ENCODE data around the gene IL12RB1. TPM values are rescaled to one million over a fixed set of nuclear protein-coding genes. Genes with fewer than 3 reads are reported as not detected.
"Not testable (repeated sequence)": the region's sequence is repeated elsewhere in the genome, so short reads cannot be mapped to it uniquely, and the experiment has no call there.

IL12RB1 gene
- total RNA-seq, 2 experiments from 2014 or later, result 75.2 to 78.6 TPM

DNA sequence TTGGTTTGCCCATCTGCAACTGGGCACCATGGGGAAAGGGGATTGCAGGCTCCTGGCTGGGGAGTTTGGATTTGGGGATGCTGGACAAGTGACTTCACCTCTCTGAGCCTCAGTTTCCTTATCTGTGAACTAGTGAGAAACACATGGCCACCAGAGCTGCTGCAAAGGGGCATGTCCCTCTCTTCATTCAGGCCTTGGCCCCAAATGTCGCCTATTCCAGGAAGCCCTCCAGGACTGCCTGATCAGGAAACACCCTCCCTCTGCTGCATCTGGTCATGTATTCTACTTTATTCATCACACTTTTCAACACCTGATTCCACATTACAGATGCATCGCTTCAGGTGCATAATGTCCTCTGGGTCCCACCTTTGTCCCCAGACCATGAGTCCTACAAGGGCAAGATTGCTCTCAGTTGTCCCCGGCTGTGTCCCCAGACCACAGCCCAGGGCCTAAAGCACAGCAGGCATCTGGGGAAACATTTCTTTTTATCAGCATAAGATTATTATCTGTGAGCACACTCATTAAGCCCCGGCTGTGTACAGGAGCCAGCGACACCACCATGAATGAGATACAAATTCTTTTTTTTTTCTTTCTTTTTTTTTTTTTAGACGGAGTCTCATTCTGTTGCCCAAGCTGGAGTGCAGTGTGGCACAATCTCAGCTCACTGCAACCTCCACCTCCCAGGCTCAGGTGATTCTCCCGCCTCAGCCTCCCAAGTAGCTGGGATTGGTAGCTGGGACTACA, 41.3 kb downstream of the IL12RB1 start:
- ChIA-PET POLR2A (interaction anchor here (0.6 to 2.3 kb wide), 9 partner anchors 10 to 304 kb away, joined by 3 to 30 read pairs (median 6); partner anchors contain the start of genes ARRDC2 and JUND), CTCF (interaction anchor here (0.7 to 4.3 kb wide), 13 partner anchors 12 to 283 kb away, joined by 3 to 44 read pairs (median 5); partner anchors contain the start of gene ARRDC2)
- Mint-ChIP-seq H3K36me3 (ENCODE audit: low read depth) (peaks cover 3% of the 10 kb centered on the region), H3K27ac (peak overlapping the region; percentile 88), H3K4me3 (peak overlapping the region; percentile 58), H3K4me1 (ENCODE audit: low read depth) (peaks cover 40% of the 10 kb centered on the region), H3K27me3 (ENCODE audit: low read depth) (peaks cover 7% of the 10 kb centered on the region), H3K9me3 (ENCODE audit: insufficient read depth) (no peaks in the 10 kb centered on the region)
- ATAC-seq (peak; percentile 6), DNase-seq (no peak)

DNA sequence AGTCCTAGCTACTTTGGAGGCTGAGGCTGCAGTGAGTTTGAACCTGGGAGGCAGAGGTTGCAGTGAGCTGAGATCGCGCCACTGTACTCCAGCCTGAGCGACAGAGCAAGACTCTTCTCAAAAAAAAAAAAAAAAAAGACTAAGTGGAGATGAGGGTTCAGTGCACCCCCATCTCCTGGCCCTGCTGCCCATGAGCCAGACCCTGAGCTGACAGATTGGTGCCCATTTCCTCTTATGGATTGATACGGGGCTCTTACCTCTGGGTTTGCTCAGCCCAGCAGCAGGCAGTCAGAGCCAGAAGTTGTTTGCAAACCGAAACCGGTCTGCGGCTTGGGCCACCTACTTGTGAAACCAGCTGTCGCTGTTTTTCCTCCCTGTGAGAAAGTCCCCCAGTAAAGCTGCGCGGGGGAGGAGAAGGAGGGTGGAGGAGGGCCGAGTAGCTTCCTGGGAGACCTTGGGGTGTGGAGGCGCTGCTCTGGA, 41.9 kb downstream of the IL12RB1 start:
- peak overlapping the region; percentile 58 for H3K4me3 Mint-ChIP-seq
- ChIA-PET CTCF (interaction anchor here (0.6 to 4.3 kb wide), 14 partner anchors 13 to 284 kb away, joined by 3 to 44 read pairs (median 4); partner anchors contain the start of gene ARRDC2), POLR2A (interaction anchor here (0.6 to 2.3 kb wide), 11 partner anchors 10 to 478 kb away, joined by 3 to 30 read pairs (median 5); partner anchors contain the start of genes ARRDC2 and JUND)
- H3K36me3 Mint-ChIP-seq (ENCODE audit: low read depth), result peaks cover 3% of the 10 kb centered on the region
- H3K9me3 Mint-ChIP-seq (ENCODE audit: insufficient read depth), result no peaks in the 10 kb centered on the region
- ATAC-seq (peak; percentile 98), DNase-seq (peak; percentile 96)
- peaks cover 10% of the 10 kb centered on the region for H3K27me3 Mint-ChIP-seq (ENCODE audit: low read depth)
- peaks cover 34% of the 10 kb centered on the region for H3K4me1 Mint-ChIP-seq (ENCODE audit: low read depth)
- peak overlapping the region; percentile 88 for H3K27ac Mint-ChIP-seq

DNA sequence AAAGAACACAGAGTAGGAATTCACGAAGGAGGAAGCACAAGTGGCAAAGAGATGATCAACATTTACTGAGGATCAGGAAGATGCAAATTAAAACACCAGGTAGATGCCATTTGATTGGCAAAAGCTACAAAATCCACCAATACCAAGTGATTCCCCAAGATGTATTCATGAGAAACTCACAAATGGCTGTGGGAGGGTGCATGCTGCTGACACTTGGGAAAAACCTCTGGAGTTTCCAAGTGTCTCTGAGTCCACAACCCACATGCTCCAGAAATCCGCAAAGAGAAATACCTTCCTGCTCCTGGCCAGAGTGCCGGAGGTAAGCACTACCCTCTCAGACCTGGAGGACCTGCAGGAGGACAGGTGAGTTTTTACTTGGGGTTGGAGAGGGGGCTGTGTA, 43.1 kb downstream of the IL12RB1 start:
- H3K4me3 Mint-ChIP-seq, result no peak overlapping the region
- peaks cover 3% of the 10 kb centered on the region for H3K36me3 Mint-ChIP-seq (ENCODE audit: low read depth)
- no peak for ATAC-seq
- DNase-seq, result no peak
- no peak overlapping the region for H3K27ac Mint-ChIP-seq
- no peaks in the 10 kb centered on the region for H3K9me3 Mint-ChIP-seq (ENCODE audit: insufficient read depth)
- peaks cover 33% of the 10 kb centered on the region for H3K4me1 Mint-ChIP-seq (ENCODE audit: low read depth)
- POLR2A ChIA-PET, result interaction anchor here (2.3 kb wide), 1 partner anchor 21 kb away, joined by 30 read pairs; no protein-coding TSS in a partner anchor
- peaks cover 10% of the 10 kb centered on the region for H3K27me3 Mint-ChIP-seq (ENCODE audit: low read depth)
- CTCF ChIA-PET, result interaction anchor here (2.1 to 4.3 kb wide), 4 partner anchors 14 to 43 kb away, joined by 9 to 44 read pairs (median 26); partner anchors contain the start of gene ARRDC2

DNA sequence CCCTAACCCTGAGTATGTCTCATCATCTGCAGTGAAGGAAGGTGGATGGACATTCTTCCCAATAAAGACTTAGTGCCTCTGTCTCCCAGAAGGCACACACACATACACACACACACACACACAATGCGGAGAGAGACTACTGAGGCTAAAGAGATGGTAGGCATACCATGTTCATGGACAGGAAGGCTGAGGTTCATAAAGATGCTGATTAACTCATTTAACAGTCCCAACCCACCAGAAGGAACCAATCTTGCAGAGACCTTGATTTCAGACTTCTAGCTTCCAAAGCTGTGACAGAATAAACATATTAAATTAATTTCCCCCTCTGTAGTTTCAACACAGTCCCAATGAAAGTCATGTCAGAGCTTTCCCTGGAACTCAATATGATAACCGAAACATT, 45.7 kb downstream of the IL12RB1 start:
- no peak for ATAC-seq
- no peak overlapping the region for H3K27ac Mint-ChIP-seq
- CTCF ChIA-PET, result interaction anchor here (1.3 to 1.4 kb wide), 2 partner anchors 18 to 95 kb away, joined by 3 read pairs; no protein-coding TSS in a partner anchor
- no peaks in the 10 kb centered on the region for H3K9me3 Mint-ChIP-seq (ENCODE audit: insufficient read depth)
- POLR2A ChIA-PET, result no interaction called here
- H3K4me1 Mint-ChIP-seq (ENCODE audit: low read depth), result peaks cover 28% of the 10 kb centered on the region
- DNase-seq, result no peak
- H3K36me3 Mint-ChIP-seq (ENCODE audit: low read depth), result peaks cover 3% of the 10 kb centered on the region
- H3K27me3 Mint-ChIP-seq (ENCODE audit: low read depth), result peaks cover 10% of the 10 kb centered on the region
- no peak overlapping the region for H3K4me3 Mint-ChIP-seq

DNA sequence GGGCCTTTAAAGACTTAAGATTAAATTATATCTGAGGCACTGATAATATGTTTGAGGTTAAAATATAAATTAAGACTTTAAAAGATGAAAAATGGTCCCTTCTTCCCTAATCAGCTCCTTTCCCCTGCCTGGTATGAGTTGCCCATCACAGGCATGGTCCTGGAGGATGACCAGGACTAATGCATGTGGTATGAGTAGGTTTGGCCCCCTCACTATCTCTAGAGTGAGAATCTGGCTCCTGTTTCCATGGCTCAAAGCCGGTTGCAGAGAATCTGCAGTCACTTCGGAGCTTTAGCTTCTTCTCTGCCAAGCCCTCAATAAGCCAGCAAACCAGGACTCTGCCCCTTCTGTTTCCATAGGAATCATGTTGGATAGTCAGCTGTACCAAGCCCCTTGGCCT, 54.6 kb downstream of the IL12RB1 start:
- CTCF ChIA-PET, result interaction anchor here (1.3 kb wide), 1 partner anchor 26 kb away, joined by 3 read pairs; no protein-coding TSS in a partner anchor
- H3K4me3 Mint-ChIP-seq; DNase-seq; POLR2A ChIA-PET; H3K36me3 Mint-ChIP-seq (ENCODE audit: low read depth); H3K27me3 Mint-ChIP-seq (ENCODE audit: low read depth); H3K9me3 Mint-ChIP-seq (ENCODE audit: insufficient read depth); H3K27ac Mint-ChIP-seq; ATAC-seq: not testable (repeated sequence)
- peaks cover 16% of the 10 kb centered on the region for H3K4me1 Mint-ChIP-seq (ENCODE audit: low read depth)

DNA sequence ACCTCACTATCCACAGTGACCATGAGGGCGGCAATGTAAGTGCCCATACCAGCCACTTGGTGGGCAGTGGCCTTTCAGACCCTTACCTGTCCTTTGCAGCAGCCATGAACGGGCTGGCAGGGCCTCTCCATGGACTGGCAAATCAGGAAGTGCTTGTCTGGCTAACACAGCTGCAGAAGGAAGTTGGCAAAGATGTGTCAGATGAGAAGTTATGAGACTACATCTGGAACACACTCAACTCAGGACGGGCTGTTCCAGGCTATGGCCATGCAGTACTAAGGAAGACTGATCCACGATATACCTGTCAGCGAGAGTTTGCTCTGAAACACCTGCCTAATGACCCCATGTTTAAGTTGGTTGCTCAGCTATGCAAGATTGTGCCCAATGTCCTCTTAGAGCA, 55.3 kb downstream of the IL12RB1 start:
- ATAC-seq; H3K4me3 Mint-ChIP-seq; H3K27me3 Mint-ChIP-seq (ENCODE audit: low read depth); DNase-seq; H3K9me3 Mint-ChIP-seq (ENCODE audit: insufficient read depth); H3K36me3 Mint-ChIP-seq (ENCODE audit: low read depth); H3K27ac Mint-ChIP-seq; POLR2A ChIA-PET: not testable (repeated sequence)
- CTCF ChIA-PET, result interaction anchor here (1.3 kb wide), 1 partner anchor 26 kb away, joined by 3 read pairs; no protein-coding TSS in a partner anchor
- H3K4me1 Mint-ChIP-seq (ENCODE audit: low read depth), result peaks cover 16% of the 10 kb centered on the region

DNA sequence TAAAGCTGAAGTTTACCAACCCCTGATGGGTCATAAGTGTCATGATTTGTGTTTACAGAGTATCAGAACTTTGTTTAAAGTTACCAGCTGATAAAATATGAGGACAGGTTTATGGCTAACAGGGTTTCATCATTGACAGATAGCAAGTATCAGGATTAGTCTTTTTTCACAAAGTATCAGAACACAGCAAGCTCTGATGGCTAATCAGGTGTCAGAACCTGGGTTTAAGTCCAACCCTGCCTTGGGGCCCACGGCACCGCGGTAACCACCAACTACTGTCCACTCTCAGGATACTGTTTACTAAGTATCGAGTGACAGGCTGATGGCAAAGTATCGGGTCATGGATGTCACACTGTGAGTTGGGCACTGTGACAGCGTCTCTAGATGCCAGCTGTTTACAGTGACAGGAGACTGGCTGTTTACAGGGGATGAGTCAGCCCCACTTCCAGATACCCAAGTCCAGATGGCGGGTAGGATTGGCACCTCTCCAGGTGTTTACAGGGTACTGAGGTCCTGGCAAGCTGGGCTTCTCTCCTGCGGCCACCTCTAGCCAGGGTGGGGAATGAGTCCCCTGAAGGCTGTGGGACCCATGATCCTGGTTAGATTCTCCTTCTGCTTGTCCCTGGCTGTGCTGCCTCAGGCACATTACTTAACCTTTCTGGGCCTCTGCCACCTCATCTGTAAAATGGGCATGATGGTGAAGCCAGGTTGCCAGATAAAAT, 57.0 kb downstream of the IL12RB1 start:
- Mint-ChIP-seq H3K27me3 (ENCODE audit: low read depth) (no peaks in the 10 kb centered on the region), H3K4me1 (ENCODE audit: low read depth) (peaks cover 12% of the 10 kb centered on the region), H3K36me3 (ENCODE audit: low read depth) (no peaks in the 10 kb centered on the region), H3K9me3 (ENCODE audit: insufficient read depth) (no peaks in the 10 kb centered on the region), H3K27ac (no peak overlapping the region), H3K4me3 (no peak overlapping the region)
- ATAC-seq, result no peak
- CTCF ChIA-PET, result interaction anchor here (1.5 to 2.0 kb wide), 3 partner anchors 15 to 29 kb away, joined by 3 to 7 read pairs (median 4); no protein-coding TSS in a partner anchor
- POLR2A ChIA-PET, result interaction anchor here (0.7 kb wide), 1 partner anchor 13 kb away, joined by 4 read pairs; no protein-coding TSS in a partner anchor
- no peak for DNase-seq

DNA sequence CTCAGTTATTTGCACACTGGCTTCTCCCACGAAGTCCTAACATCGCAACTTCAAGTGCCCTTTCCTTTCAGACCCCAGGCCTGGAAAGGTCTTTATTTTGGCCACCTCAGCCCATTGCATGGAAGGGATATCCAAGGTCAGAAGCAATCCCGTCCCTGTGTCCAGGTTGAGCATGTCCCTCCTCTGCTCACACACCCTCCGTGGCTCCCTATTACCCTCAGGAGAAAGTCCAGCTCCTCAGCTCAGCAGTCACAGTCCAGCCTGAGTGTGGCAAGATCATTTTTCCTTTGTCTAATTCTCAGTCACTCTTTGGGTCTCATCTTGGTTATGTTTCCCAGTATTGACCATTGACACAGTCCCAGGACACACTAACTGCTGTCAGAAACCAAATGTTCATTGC, 59.6 kb downstream of the IL12RB1 start:
- peaks cover 3% of the 10 kb centered on the region for H3K36me3 Mint-ChIP-seq (ENCODE audit: low read depth)
- H3K9me3 Mint-ChIP-seq (ENCODE audit: insufficient read depth), result no peaks in the 10 kb centered on the region
- no peak overlapping the region for H3K4me3 Mint-ChIP-seq
- ChIA-PET POLR2A (no interaction called here), CTCF (interaction anchor here (0.6 to 1.5 kb wide), 2 partner anchors 18 to 21 kb away, joined by 3 to 4 read pairs; no protein-coding TSS in a partner anchor)
- peaks cover 36% of the 10 kb centered on the region for H3K4me1 Mint-ChIP-seq (ENCODE audit: low read depth)
- DNase-seq (no peak), ATAC-seq (no peak)
- no peak overlapping the region for H3K27ac Mint-ChIP-seq
- H3K27me3 Mint-ChIP-seq (ENCODE audit: low read depth), result no peaks in the 10 kb centered on the region

DNA sequence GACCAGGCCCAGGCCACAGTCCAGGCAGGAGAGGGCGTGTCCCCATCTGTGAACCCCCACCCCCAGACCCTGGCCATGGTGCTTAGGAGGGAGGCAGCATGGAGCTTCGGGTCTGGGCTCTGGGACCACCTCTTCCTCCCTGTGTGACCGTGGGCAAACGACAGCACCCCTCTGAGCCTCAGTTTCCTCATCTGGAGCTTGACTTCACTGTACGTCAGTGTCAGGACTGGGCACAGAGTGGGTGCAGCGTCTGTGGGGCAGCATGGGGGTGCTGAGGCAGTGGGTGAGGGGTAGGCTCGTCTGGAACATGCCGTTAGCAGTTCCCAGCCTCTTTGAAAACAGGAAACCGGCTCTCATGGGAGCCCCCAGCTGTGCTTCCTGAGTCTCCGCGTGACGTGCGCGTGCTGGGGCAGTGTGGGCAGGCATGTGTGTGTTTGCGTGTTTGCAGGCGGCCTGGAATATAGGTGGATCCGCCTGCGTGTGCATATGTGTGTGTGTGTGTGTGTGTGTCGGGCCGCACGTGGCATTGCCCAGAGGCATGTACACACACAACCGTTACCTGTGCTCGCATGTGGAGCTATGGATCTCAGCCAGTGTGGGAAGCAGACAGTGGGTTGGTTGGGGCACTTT, 63.0 kb downstream of the IL12RB1 start:
- POLR2A ChIA-PET, result interaction anchor here (0.7 to 4.5 kb wide), 9 partner anchors 10 to 806 kb away, joined by 3 to 30 read pairs (median 4); partner anchors contain the start of genes ARRDC2 and JUND

DNA sequence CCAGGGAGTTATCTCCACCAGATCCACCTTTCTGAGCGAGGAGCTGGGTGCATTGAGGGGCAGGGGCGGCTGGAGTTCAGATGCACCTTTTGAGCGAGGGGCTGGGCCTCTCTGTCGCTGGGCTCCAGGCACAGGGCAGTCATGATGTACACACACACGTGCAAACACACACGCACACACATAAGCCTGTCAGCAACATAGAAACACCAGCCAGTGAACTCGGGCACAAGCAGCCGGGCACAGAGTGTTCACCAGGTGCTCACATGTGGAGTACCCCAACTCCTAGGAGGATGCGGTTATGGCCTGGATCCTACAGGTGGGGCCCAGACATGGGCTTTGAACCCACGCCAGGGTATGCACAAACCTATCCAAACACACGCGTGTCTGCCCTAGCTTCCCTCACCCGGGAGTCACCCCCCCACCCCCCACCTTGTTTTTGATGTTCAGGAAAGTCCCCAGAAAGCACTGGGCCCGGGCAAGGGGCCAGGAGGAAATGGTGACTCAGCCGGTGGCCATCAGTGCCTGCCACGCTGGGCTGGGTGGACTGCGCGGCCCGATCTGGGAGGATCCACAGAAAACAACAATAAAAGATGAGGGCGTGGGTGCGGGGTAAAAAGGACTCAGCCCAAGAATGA, 65.5 kb downstream of the IL12RB1 start:
- H3K27ac Mint-ChIP-seq, result peak overlapping the region; percentile 84
- peak; percentile 47 for DNase-seq
- no peak for ATAC-seq
- H3K9me3 Mint-ChIP-seq (ENCODE audit: insufficient read depth), result no peaks in the 10 kb centered on the region
- H3K4me1 Mint-ChIP-seq (ENCODE audit: low read depth), result peaks cover 67% of the 10 kb centered on the region
- ChIA-PET CTCF (interaction anchor here (3.7 to 4.4 kb wide), 2 partner anchors 23 to 37 kb away, joined by 20 to 21 read pairs; no protein-coding TSS in a partner anchor), POLR2A (interaction anchor here (4.5 kb wide), 1 partner anchor 23 kb away, joined by 30 read pairs; no protein-coding TSS in a partner anchor)
- H3K36me3 Mint-ChIP-seq (ENCODE audit: low read depth), result peaks cover 4% of the 10 kb centered on the region
- no peaks in the 10 kb centered on the region for H3K27me3 Mint-ChIP-seq (ENCODE audit: low read depth)
- H3K4me3 Mint-ChIP-seq, result peak overlapping the region; percentile 56

More for the DNA sequence above, 63.0 kb downstream of the IL12RB1 start:
- Mint-ChIP-seq H3K4me1 (ENCODE audit: low read depth) (peaks cover 54% of the 10 kb centered on the region), H3K4me3 (peak overlapping the region; percentile 61), H3K36me3 (ENCODE audit: low read depth) (peaks cover 4% of the 10 kb centered on the region), H3K27me3 (ENCODE audit: low read depth) (no peaks in the 10 kb centered on the region), H3K9me3 (ENCODE audit: insufficient read depth) (no peaks in the 10 kb centered on the region), H3K27ac (peak overlapping the region; percentile 92)
- DNase-seq, result peak; percentile 66
- CTCF ChIA-PET, result interaction anchor here (0.9 to 4.4 kb wide), 5 partner anchors 8 to 91 kb away, joined by 3 to 21 read pairs (median 15); partner anchors contain the start of genes ARRDC2 and CCDC124
- peak; percentile 44 for ATAC-seq

Data from activated CD8-positive, alpha-beta T cell treated with anti-CD3 and anti-CD28 coated beads, Interleukin-2, amount 10 ng/mL, durations not matched to agents 7 days and 5 days (primary cell).